Kidney (tissue), 14 donors: Measurements from ENCODE around the gene ZNF230. TPM values are rescaled to one million over a fixed set of nuclear protein-coding genes. Genes with fewer than 3 reads are reported as not detected.

Experiments used
- DNase-seq, 5 donors: peaks; one replicate each; pipeline ENCODE4 v3.0.0-alpha.2; 2013 to 2020
- FAIRE-seq: peaks from 2 replicates; lab custom pipeline; 2012; peaks lifted over from hg19 to GRCh38; lab: Jason Lieb, UNC
- H3K27ac ChIP-seq, 2 donors: one replicate each; pipeline ENCODE4 v1.7.0; 2013; ENCODE audit warnings: low read depth in 2 of 2, low read length in 2 of 2, inconsistent platforms in 1 of 2
- H3K27me3 ChIP-seq: one replicate; pipeline ENCODE4 v1.7.1; 2013; ENCODE audit warnings: low read length, inconsistent platforms; ENCODE audit not compliant: control insufficient read depth, insufficient read depth
- H3K36me3 ChIP-seq, 3 donors: one replicate each; pipeline versions ENCODE4 v1.7.0 to v1.7.1; 2013; ENCODE audit warnings: low read length in 3 of 3, control low read depth in 1 of 3, inconsistent platforms in 1 of 3; ENCODE audit not compliant: insufficient read depth in 3 of 3, control insufficient read depth in 2 of 3
- H3K4me1 ChIP-seq, 3 donors: one replicate each; pipeline versions ENCODE4 v1.7.0 to v1.7.1; 2013; ENCODE audit warnings: low read length in 3 of 3, inconsistent platforms in 1 of 3, low read depth in 1 of 3; ENCODE audit not compliant: control insufficient read depth in 2 of 3, insufficient read depth in 2 of 3
- H3K4me3 ChIP-seq, 3 donors: one replicate each; pipeline versions ENCODE4 v1.7.0 to v1.8.1; 2013; ENCODE audit warnings: low read length in 3 of 3, control low read depth in 1 of 3, inconsistent platforms in 1 of 3
- H3K9ac ChIP-seq, 3 donors: one replicate each; pipeline versions ENCODE4 v1.7.0 to v1.7.1; 2013; ENCODE audit warnings: low read length in 3 of 3, control low read depth in 1 of 3, inconsistent platforms in 1 of 3
- H3K9me3 ChIP-seq, 3 donors: one replicate each; pipeline versions ENCODE4 v1.7.0 to v1.7.1; 2013; ENCODE audit warnings: low read length in 3 of 3, control low read depth in 1 of 3, inconsistent platforms in 1 of 3; ENCODE audit not compliant: control insufficient read depth in 2 of 3, insufficient read depth in 1 of 3
- intact Hi-C: fragments of 100-400 bp; cut with DNase I; formaldehyde crosslinking; loops from one replicate; pipeline ENCODE4 v1.11.1; 2022
- polyA plus RNA-seq: library from polyadenylated mRNA; stranded (reverse); fragments of 350-450 nt; fragmentation: Illumina TruSeq; extraction: RNeasy Lipid Tissue Mini Kit (QIAGEN cat#74804); gene quantifications from one replicate; pipeline ENCODE4 v1.2.3, GENCODE V29; 2014; ENCODE audit warnings: low read depth, low replicate concordance; ENCODE audit not compliant: insufficient read depth
- total RNA-seq: library from RNA; stranded (reverse); fragmentation: NEBNext Ultra II Directional; extraction: Animal tissue kit (Norgen Biotek cat#: 25700); gene quantifications from one replicate; pipeline ENCODE4 v1.2.1, GENCODE V29; 2021
- TF ChIP-seq, protein P1 (sequence below): IDR thresholded peaks from 3 replicates; pipeline ENCODE4 v1.5.1; 2012; ENCODE audit warnings: mild to moderate bottlenecking, moderate library complexity, borderline replicate concordance; ENCODE audit not compliant: insufficient read depth; ENCODE audit errors: extremely low read depth
- donor health status: control.
- donor health status: control.
- donor health status: control.
- donor health status: control.
- donor health status: control.
- donor health status: DM: yes; HTN: yes; CAD: no.
- donor health status: Normal renal cell carcinoma (clear cell type).

Gene ZNF230
- total and polyA plus RNA-seq, 2 donors from 2014 or later = 1.6 to 7.1 TPM

- no peak for FAIRE-seq
- no peak for DNase-seq
- Histone ChIP-seq H3K27ac (no peak overlapping the region), H3K9ac (no peak overlapping the region), H3K27me3 (no peaks in the 10 kb centered on the region), H3K9me3 (peaks cover 2 to 31% (median 23%) of the 10 kb centered on the region in 3 donors), H3K4me1 (peaks cover 0 to 2% (median 0%) of the 10 kb centered on the region in 3 donors), H3K36me3 (peaks cover 18 to 29% (median 23%) of the 10 kb centered on the region in 3 donors), H3K4me3 (no peak overlapping the region)
- TF ChIP-seq, protein P1, sequence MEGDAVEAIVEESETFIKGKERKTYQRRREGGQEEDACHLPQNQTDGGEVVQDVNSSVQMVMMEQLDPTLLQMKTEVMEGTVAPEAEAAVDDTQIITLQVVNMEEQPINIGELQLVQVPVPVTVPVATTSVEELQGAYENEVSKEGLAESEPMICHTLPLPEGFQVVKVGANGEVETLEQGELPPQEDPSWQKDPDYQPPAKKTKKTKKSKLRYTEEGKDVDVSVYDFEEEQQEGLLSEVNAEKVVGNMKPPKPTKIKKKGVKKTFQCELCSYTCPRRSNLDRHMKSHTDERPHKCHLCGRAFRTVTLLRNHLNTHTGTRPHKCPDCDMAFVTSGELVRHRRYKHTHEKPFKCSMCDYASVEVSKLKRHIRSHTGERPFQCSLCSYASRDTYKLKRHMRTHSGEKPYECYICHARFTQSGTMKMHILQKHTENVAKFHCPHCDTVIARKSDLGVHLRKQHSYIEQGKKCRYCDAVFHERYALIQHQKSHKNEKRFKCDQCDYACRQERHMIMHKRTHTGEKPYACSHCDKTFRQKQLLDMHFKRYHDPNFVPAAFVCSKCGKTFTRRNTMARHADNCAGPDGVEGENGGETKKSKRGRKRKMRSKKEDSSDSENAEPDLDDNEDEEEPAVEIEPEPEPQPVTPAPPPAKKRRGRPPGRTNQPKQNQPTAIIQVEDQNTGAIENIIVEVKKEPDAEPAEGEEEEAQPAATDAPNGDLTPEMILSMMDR = no peak
- intact Hi-C loops = no loop called here
Measured at GRCh38 chr19:44026622-44027021, 23.9 kb downstream of the ZNF230 start.

GRCh38 chr19:44032001-44032610 is 29.3 kb downstream of the ZNF230 start:
- no peak for FAIRE-seq
- Histone ChIP-seq H3K4me1 (no peaks in the 10 kb centered on the region), H3K9me3 (peaks cover 9 to 71% (median 45%) of the 10 kb centered on the region in 3 donors), H3K27me3 (no peaks in the 10 kb centered on the region), H3K27ac (no peak overlapping the region), H3K36me3 (peaks cover 24 to 38% (median 32%) of the 10 kb centered on the region in 3 donors), H3K4me3 (peak overlapping the region in 1 of 3 donors; percentile 8), H3K9ac (no peak overlapping the region)
- intact Hi-C loops = no loop called here
- TF ChIP-seq, protein P1 = no peak
- no peak for DNase-seq

DNA sequence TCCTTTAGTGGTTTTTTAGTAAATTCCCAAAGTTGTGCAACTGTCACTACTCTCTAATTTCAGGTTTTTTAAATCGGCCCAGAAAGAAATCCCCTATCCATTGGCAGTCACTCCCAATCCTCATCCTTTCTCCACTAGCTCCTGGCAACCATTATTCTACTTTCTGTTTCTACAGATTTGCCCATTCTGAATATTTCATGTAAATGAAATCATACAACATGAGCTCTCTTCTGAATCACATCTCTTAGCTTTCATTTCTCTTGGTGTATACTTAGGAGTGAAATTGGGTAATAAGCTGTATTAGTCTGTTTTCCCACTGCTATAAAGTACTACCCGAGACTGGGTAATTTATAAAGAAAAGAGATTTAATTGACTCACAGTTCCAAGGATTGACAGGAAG is 39.4 kb downstream of the ZNF230 start:
- Histone ChIP-seq H3K9me3 (peaks cover 0 to 17% (median 10%) of the 10 kb centered on the region in 3 donors), H3K4me1 (no peaks in the 10 kb centered on the region), H3K9ac (no peak overlapping the region), H3K36me3 (no peaks in the 10 kb centered on the region), H3K27me3 (no peaks in the 10 kb centered on the region), H3K27ac (no peak overlapping the region), H3K4me3 (no peak overlapping the region)
- FAIRE-seq (no peak), DNase-seq (no peak)
- intact Hi-C loops = no loop called here
- TF ChIP-seq, protein P1 = no peak
